Stimulated activated CD4-positive, alpha-beta T cell treated with anti-CD3 and anti-CD28 coated beads, TNF-alpha, amount 100 ng/mL, for 4 hours (primary cell): ENCODE results near the gene MTMR4.
"Not testable (repeated sequence)": the region's sequence is repeated elsewhere in the genome, so short reads cannot be mapped to it uniquely, and the experiment has no call there.

Experiments
- DNase-seq, 3 experiments: peaks; one replicate each; pipeline ENCODE4 v3.0.0-alpha.2; 2020; ENCODE audit warnings: low read depth in 3 of 3

The MTMR4 gene

DNA sequence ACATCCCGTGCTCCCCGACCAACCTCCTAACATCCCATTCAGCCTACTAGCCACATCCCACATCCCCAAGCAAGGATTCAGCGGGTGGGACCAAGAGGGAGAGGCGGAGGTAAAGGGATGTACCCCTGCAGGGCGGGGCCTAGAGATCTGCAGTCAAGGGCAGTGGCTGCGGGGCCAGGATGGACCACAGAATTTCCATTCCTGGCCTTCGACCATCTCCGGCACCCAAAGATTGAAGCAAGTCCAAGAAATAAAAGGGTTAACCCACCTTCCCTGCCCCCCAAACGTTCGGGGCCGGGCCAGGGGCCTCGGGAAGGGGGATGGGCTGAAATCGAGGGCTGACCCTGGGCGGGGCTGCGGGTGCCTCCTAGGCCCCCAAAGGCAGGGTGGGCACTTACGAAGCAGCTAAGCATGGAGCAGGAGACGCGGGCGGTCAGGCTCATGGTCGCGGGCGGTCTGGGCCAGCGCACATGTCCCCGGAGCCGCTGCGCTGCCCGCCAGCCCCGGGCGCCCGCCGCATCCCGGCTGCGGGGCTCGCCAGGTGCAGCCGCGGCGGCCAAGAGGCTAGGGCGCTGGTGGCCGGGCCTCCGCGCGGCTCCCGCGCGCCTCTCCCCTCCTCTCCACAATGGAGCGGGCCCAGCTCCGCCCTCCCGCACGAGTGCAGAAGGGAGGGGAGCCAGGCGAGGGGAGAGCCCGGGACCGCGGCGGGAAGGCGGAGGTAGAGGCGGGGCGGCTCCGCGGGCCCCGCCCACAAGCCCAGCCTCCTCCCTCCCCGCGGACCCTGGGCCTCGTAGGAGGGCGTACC, at the start of gene MTMR4:
Gene MTMR4, minus strand, starts transcription at position 674 of the 805 bp plus-strand sequence. Its CDS starts 231 bp downstream, at position 443.
- peak; percentile 52 to 62 (median 61) for DNase-seq

DNA sequence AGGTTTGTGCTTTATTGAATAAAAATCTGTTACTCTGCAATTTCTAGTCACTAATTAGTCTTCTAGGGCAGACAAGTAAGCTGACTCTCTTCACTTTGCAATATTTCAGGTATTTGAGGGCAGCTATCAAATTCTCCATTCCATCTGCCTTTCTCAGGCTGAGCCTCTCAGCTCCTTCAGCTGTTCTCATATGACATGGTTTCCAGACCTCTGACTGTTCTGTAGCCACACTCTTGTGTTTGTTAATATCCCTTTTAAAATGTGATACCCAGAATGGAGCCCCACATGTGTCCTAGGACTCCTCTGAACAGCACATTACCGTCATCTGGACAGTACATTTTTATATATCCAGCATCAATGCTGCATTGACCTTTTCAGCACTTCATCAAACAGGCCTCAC, 46.1 kb upstream of the MTMR4 start:
- no peak for DNase-seq

DNA sequence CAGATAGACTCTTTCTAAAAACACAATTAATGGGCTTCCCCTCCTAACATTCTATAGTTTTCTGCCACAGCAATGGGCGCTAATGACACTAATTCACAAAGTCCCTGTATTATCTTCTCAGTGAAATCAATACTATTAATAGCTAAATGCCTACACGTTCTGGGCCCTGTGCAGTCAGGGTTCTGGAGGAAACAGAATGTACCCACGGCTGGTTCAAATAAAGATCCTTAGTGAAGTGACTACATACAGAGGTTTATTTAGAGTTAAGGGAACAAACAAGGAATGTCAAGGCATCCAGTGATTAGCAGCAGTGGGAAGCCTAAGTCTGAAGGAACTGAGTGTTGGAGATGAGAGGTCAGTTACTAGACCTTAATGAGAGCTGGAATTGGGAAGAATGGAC, 43.5 kb upstream of the MTMR4 start:
- DNase-seq = no peak

DNA sequence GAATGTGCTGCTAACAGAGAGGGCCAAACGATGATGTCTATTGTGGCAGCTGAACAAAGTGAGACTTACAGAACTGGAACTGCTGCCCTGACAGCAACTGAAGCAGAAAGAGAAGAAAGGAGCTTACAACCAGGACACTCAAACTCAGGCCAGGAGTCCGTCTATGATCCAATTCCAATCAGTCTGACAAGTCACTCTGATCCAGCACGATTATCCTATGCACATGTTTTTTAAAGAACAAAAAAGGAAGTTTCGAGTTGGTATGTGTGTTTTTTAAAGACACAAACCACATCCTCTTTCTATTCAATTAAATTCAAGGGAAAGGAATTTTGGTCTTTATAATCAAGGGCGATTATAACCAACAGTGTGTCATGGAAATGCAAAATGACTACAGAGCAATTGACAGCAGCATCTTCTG, 42.4 kb upstream of the MTMR4 start:
- DNase-seq = no peak

DNA sequence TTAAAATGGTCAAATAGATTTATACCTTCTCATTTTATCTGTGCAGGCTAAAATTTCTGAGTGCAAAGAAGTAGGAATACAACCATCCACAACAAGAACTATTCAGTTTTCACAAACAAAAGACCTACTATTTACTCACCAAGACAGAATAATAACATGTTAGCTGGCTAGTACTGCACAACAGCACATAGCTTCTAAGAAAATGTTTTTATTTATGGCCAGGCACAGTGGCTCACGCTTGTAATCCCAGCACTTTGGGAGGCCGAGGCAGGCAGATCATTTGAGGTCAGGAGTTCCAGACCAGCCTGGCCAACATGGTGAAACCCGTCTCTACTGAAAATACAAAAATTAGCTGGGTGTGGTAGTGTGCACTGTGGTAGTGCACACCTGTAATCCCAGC, 40.7 kb upstream of the MTMR4 start:
- not testable (repeated sequence) for DNase-seq

DNA sequence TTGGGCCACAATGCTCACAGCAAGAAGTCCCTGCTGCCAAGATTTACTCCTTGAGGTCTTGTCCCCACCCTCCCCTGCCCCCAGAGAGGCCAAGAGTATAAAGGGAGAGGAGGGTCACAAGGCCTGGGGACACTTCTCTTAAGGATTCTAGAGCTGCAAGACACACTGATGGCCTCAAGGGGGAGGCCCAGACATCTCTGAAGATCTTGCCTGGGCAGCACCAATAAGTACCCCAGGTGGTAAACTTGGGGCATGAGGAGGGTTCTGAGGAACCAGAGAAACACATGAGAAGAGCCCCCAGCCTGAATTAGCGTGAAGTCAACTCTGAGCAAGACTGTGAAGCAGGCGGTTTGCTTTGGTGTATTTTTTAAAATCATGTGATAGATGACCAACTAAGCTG, 26.8 kb upstream of the MTMR4 start:
- DNase-seq = no peak

DNA sequence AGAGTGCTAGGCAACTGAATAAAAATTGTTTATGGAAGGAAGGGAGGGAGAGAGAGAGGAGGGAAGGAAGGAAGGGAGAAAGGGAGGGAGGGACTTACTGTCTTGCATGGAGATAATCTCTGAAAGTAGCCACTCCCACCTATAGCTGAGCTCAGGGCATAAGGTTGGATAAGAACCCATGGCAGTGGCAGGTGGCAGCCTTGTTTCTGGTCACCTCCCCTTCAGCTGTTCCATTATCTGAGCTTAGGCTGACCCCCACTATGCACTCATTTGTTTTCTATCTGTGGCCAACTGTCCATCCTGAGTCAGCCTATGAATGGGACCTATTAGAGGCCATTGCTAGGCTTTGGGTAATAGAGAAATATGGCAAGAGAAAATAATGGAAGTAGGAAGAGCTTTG, 25.3 kb upstream of the MTMR4 start:
- no peak for DNase-seq

DNA sequence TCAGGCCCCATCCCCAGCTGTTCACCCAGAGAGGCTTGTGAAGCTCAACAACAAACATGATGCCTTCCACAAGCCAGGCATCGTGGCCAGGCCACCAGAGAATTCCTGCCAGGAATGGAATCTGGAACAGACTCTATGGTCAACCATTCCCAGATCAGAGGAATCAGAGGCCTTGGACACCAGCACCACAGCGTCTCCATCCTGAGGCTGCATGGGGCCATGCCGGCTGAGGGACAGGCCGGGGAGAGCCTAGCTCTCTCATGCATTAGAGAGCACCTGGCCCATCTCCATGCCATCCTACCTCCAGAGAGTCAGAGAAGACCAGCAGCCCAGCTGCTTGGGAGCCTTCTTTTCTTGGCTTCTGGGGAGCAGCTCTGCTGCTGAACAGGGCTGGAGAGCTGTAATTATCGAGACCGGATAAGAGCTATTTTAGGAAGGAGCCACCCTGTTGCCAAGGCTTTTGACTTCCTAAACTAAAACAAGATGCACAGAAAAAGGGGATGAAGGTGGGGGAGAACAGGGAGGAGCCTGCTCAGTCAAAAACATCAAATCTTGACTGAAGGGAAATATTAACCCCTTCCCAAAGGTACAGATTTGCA, 24.5 kb upstream of the MTMR4 start:
- no peak for DNase-seq

DNA sequence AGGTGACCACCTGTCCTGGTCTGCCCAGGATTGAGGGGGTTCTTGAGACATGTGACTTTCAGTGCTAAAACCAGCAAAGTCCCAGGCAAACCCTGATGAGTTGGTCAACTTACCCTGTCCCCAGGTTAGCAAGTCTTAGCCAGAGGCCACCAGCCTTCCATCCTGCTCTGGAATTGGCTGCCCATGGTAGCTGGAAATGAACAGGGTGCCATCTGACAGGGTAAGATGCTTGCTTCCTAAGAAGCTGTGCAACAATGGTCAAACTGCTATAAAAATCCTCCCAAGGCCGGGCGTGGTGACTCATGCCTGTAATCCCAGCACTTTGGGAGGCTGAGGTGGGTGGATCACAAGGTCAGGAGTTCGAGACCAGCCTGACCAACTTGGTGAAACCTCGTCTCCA, 22.8 kb upstream of the MTMR4 start:
- no peak for DNase-seq

DNA sequence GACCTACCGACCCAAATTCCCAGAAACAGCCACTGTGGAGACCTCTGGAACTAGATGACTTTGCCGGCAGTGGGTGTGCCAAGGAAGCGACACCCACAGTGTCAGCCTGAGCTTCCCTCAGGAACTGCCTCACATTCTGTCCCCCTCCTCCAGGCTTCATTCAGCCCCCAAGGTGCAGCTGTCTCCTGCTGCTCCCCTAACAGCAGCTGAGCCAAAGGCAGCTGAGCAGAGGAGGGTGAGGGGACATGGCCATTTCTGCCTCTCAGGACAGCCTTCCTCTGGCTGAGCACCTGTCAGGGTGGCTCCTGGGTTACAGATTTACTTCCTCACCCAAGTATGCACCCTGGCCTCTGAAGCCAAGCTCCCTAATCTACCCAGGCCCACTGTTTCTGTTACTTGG, 22.1 kb upstream of the MTMR4 start:
- no peak for DNase-seq

DNA sequence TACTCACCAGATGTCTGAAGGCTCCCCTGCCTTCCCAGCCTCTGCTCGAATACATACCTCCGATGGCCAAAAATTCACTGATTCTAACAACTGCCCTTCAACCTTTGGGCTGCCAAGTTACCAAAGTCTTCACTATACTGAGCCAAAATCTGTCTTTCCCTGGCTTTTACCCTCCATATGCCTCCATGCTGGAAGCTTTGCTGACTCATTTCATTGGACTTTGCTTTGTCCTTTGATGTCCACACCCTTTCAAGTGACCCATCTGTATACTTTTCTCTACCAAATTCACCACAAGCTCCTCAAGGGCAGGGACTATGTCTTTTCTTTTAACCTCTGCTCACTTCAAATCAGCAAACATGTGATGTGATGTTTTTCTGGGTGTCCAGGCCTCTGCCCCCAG, 21.0 kb upstream of the MTMR4 start:
- DNase-seq = no peak

DNA sequence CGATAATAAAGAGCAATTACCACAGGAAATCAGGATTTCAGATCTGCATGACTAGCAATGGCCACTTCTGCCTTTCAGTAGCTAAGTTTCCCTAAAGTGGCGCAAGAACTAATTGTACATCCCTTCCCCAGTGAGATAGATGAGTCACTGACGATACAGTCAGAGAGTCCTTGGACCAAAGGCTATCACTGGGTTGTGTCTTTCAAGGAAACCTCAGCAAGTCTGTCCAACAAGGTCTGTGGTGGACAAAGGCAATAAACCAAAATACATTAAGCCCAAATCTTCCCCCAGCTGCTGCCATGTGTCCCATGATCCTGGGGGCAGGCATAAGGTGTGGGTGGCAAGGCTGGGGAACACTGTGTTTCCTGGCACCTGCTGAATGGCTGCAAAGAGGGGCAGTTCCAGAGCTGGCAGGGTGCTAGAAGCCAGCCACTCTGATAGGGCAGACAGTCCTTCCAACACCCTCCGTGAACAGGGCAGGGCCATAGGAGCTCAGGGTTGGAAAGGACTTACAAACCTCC, 20.5 kb upstream of the MTMR4 start:
- DNase-seq = no peak

DNA sequence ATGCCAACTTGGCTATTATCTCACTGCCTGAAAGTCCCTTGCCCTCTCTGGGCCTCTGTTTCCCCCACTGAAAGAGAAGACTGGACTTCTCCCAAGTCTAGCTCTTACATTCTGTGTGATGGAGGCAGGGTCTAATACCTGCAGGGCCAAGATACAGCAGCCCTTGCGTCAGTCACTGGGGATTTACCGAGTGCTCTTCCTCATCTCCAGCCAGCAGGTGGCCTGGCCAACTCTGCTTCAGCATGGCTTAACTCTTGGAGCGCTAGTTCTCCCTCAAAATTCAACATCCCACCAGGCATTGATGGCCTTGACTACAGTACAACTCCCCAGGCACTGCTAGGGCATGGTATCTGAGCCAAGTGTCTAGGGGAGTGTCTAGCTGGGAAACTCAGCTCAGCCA, 19.9 kb upstream of the MTMR4 start:
- no peak for DNase-seq

DNA sequence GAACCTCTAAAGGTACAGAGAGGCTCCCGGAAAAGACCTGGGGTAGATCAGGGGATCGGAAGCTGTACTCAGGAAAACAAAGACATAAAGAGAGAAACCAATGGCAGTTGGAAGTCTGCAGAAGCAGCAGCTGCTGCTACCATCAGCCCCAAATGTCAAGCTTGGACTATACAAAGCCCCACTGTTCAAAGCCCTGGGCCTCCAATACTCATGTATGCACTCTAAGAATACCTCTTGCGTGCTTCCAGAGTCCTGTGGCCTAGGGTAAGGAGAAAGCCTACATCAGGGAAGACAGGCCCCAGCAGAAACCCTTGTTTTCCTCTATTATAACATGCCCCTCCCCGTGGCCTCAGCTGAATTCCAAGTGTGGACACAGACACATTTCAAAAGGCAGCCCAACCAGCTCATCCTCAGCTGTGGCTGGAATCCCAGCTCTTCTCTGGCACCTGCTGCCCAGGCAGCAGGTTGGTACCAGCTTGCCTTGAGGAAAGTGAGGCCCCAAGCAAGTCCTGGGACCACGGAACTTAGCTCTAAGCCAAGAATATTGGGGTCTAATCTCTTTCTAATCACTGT, 19.3 kb upstream of the MTMR4 start:
- no peak for DNase-seq

DNA sequence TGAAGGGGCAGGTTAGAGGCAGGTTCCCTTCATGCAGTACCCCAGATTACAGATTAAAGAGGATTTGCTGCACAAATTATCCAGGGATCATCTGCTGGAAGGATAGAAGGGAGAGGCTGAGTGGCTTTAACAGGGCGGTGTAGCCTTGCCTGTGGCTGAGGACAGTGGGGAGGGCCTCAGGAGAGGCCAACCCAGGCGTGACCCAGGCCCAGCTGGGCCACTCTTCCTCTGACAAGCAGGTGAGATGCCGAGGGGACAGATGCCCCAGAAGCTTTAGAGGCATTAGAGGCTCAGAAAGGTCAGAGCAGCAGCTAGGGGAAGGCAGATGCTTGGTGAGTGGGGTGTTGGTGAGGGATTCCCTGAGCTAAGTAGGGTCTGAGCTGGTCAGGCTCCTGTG, 18.1 kb upstream of the MTMR4 start:
- no peak for DNase-seq

DNA sequence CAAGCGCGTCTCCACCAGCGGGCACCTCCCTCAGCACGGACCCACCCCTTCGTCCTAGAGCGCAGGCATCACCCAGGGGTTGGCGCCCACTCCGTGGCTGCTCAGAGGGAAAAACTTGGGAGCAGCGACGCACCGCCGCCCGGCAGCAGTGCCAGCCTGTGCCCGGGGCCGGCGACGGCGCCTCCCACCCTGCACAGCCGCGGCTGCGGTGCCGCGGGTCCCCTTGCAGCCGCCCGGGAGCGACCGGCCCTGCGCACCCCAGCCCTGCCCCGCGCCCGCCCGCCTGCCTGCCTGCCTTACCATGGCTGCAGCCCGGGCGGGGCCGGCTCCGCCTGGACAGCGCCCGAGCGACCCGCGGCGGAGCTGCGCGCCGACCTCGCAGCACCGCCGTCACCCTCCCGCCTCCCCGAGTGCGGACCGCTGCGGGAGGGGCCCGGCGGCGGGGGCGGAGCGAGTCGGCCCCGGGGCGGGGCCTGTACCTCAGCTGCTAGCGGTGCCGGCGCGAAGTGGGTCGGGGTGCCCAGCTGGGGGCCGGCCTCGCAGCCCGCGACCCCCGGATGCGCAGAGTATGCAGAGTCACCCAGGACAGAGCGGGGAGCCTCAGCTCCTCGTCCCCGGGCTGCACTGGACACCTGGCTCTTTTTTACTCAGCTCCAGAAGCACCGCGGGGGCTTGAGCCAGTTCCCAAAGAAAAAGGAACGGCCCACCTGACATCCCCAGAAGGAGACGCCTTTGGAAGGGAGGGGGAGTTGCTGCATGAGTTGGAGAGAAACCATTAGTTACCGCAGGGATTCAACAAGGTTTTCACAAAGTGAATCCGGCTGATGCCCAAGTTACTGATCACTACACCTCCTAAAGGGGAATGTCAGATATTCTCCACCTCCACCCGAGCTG, 17.5 kb upstream of the MTMR4 start:
- peak; percentile 38 to 51 (median 48) for DNase-seq

DNA sequence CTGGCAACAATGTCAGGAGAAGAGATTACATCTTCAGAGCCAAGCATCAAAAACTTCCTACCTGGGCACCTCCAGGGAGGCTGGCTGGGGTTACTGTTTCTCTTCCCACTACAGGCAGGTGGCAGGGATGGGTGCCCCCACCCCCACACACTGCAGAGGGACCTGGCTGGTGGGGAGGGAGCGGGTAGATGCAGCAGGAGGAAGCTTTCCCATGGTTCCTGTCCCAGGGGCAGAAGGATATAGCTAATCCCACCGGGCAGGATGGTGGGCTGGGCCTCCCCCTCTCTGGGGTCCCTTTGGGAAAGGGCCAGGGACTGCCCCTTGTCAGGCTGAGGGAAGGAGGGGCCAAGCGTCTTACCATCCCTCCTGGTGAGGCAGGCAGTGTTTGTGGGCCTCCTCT, 16.7 kb upstream of the MTMR4 start:
- DNase-seq = no peak

DNA sequence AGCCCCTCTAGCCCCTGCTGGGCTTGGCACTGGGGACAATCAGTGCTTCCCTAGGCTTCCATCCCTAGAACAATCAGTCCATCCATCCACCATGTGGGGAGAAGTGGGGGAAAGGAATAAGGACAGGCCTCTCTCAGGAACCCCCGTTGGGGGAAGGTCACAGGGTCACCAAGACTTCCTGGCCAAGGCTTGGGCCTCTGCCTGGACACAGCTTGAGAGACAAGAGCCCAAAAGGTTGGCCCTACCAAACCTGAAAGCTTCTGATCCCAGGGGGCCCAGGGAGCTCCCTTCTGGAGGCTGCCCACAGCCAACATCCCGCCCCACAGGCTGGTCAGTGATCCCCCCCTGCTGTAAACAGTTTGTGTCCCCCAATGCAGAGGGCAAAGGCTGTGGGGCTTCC, 16.2 kb upstream of the MTMR4 start:
- no peak for DNase-seq

DNA sequence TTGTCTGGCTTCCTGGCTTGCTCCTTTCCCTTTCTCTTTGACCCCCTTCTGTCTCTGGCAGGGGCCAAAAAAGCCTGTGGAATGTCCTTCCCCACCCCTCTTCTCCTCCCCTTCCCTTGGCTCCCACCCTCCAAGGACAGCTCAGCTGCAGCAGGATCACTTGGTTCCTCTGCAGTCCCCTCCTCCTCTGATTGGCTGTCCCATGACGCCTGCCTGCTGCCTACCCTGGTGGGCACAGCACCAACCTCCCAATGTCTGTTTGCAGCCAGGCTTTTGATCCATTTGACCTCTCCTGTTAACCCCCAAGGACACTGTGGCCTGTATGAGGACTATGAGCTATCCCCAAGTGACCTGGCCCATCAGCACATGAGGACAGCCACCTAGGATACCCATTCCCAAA, 14.8 kb upstream of the MTMR4 start:
- no peak for DNase-seq

DNA sequence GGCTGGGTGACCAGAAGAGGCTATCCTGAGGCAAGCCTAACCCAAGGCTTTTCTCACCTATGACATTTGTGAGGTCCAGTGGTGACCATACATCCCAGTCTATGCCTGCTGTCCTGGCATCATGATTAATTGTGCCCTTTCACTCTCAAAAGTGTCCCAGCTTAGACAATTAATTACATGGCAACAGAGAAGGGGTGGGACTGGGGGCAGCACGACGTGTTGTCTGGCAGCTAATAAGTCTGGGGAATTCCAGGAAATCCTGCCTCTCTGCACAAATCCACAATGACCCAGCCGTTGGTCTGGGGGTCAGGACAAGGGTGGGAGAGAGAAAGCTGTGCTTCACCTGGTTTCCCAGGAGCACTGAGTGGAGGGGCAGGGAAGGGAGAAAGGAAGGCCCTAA, 14.0 kb upstream of the MTMR4 start:
- no peak for DNase-seq

DNA sequence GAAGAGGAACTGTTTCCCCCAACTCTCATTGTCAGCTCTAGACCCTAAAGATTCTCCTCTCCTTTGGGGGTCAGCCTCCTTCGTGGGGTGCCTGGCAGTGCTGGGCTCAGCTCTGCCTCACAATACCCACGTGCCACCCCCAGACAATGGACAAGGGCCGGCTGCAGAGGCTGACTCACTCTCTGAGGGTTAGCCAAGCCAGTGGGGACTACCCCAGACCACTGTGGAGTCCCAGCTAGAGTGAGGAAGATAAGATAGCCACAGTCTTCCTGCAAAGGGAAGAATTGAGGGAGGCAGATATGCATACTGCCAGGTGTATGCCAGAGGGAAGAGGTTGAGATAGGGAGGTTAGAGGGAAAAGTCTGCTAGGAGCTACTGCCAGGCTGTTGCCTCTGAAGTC, 13.5 kb upstream of the MTMR4 start:
- DNase-seq = no peak

DNA sequence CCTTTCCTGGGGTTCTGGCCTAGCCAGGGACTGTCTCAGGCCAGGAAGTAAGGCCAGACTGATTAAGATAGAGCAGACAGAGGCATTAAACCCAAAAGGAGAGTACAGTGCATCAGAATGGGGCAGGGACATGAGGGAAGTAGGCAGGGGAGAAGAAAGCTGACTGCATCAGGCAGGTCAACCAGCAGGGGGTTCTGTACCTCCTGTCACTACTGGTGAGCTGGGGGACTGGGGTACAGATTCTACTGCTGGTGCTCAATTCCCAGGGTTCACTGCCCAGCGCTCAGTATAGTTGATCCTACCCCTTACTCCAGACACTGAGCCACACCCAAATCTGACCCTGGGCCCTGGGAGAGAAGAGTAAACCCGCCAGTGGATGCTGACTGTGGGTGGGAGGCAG, 12.9 kb upstream of the MTMR4 start:
- no peak for DNase-seq
